Myocyte (in vitro differentiated cells): ENCODE measurements around the gene PRKAR1A. TPM values are rescaled to one million over a fixed set of nuclear protein-coding genes. Genes with fewer than 3 reads are reported as not detected.
"Not testable (repeated sequence)": the region's sequence is repeated elsewhere in the genome, so short reads cannot be mapped to it uniquely, and the experiment has no call there.

Experiments
- DNase-seq: peaks from one replicate; pipeline ENCODE4 v3.0.0-alpha.2; 2012; ENCODE audit warnings: low read depth
- total RNA-seq: library from RNA; depleted of rRNA; stranded (reverse); fragments of >200 nt; gene quantifications from 2 replicates; pipeline ENCODE4 v1.2.3, GENCODE V29; 2014

Gene PRKAR1A
- total RNA-seq, 1 donor from 2014 or later: 567 TPM

DNA sequence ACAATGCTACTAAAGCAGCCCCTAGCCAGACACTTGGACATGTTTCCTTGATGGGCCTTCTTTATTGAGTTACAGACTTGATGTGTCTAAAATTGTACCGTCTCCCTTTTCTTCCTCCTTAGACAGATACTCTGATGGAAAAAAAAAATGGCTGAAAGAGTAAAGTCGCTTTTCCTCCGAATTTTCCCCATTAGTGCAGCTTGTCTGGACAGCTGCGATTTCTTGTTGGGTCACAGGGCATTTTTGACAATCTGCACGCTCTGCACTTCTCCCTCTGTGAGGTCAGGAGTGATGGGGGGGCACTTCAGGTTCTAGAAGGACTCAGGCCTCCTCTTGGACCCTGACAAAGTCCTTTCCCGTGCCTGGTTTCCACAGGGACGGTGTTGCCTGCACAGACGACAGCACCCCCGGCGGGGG lies 968 bp upstream of the PRKAR1A start:
- no peak for DNase-seq

DNA sequence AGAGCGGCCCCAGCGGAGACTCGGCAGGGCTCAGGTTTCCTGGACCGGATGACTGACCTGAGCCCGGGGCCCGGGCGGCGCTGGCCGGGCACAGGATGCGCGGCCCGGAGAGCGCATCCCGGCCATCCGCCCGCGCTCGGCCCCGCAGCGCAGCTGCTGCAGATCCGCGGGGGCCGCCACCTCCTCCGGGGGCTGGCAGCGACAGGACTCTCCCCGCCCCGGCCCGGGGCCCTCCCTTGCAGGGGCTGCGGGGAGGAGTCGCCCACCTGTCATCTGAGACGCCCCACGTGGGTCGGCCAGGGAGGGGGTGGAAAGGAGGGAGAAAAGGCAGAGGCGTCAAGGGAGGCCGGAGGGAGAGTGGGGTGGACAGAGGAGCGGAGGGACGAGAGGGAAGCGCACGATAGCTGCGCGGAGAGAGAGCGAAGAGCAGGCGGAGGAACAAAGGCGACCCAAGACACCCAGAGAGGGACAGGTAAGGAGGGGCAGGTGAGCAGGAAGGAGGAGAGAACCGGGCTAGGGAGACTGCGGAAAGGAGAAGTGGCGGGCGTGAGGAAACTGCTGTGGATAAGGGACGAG lies 471 bp upstream of the PRKAR1A start:
- DNase-seq: peak; percentile 94

DNA sequence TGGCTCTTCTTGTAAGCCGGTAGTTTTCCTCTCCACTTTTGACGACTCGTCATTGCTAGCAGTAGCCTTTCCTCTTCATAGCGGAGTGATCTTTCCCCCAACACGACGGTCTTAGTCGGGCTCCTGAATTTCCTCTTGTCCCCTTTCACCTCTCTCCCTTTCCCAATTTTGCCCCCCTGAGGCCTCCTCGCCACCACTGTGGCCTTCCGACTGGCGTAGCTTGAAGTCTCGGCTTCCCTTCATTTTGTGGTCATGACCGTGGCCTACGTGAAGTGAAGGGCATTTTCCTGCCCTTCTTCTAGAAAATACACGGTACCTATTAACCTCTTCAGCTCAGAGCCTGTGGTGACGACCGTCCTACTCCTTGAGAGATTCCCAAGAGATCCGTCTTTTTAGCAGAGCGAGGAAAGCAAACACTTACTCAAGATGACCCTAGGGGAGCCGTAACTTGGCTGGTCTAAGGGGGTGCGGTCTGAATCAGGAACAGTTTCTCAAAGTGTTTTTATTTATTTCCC lies 787 bp downstream of the PRKAR1A start:
- peak; percentile 56 for DNase-seq

DNA sequence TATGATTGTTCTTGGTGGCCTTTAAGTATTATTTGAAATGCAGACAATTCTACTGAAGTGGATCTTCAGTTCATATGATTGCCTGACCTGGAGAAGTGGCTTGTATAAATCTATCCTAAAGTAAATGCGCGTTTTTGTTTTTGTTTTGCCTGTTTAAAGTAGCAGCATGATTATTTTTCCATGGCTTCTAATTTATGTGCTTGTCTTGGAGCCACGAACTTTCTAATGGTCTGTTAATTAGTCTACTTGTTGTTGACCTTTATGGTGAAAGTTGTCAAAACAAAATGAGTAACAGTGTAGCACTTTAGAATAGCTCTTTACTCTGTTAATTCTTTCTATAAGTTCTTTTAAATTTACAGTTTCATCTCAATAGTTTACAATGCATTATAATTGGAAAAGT lies 1.7 kb downstream of the PRKAR1A start:
- DNase-seq: no peak

DNA sequence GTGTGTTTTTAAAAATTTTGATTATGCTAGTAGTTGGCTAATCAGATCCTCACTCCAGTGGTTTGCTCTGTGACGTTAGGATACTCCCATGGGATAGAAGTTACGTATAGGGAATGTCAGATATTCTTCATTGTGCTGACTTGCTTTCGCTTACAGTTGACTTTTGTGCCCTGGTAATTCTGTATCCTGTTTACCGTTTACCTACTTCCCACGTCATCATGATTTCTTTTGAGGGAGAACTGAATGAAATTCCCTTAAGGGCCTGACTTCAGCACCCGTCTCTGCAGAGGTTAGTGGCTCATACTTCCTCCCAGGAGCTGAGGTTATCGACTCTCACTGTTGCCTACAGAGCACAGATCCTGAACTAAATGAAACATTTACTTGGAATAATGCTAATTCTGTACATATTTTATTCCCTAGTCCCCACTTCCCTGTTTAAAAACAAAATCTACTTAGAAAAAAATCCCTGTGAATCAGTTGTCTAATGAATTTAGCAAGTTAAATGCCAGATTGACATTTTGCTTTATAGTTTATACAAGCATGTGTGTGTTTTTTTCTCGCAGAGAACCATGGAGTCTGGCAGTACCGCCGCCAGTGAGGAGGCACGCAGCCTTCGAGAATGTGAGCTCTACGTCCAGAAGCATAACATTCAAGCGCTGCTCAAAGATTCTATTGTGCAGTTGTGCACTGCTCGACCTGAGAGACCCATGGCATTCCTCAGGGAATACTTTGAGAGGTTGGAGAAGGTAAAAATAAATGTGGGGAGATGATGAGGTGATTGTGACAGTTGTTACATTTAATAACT lies 2.8 kb downstream of the PRKAR1A start:
- DNase-seq: no peak

DNA sequence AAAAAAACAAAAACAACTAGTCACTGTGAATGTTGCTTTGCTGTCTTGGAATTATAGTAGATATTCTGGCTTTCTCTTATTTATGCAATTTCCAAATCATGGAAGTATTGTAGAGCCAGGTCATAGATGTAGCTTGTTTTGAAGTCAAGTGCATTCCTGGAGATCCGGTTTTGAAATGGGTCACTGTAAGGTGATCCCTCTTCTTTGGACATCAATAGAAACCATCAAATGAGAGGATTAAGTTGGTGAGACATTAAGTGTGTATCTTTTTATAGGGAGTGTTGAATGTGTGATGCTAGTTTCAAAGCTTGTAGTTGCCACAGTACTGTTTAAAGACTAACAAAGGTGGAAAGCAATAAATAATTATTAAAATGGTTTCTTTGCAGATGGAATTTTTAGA lies 4.5 kb downstream of the PRKAR1A start:
- no peak for DNase-seq

DNA sequence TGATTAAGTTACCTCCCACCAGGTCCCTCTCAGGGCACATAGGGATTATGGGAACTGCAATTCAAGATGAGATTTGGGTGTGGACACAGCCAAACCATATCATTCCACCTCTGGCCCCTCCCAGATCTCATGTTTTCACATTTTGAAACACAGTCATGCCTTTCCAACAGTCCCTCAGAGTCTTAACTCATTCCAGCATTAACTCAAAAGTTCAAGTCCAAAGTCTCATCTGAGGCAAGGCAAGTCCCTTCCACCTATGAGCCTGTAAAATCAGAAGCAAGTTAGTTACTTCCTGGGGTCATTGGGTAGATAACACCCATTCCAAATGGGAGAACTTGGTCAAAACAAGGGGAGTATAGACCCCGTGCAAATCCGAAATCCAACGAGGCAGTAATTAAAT lies 5.4 kb downstream of the PRKAR1A start:
- DNase-seq: not testable (repeated sequence)

DNA sequence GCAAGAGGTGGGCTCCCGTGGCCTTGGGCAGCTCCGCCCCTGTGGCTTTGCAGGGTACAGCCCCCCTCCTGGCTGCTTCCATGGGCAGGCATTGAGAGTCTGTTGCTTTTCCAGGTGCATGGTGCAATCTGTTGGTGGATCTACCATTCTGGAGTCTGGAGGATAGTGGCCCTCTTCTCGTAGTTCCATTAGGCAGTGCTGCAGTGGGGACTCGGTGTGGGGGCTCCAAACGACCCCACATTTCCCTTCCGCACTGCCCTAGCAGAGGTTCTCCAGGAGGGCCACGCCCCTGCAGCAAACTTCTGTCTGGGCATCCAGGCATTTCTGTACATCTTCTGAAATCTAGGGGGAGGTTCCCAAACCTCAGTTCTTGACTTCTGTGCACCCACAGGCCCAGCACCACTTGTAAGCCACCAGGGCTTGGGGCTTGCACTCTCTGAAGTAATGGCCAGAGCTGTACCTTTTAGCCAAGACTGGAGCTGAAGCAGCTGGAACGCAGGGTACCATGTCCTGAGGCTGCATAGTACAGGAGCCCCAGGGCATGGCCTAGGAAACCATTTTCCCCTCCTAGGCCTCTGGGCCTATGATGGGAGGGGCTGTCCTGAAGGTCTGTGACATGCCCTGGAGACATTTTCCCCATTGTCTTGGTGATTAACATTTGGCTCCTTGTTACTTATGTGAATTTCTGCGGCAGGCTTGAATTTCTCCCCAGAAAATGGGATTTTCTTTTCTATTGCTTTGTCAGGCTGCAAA lies 6.0 kb downstream of the PRKAR1A start:
- DNase-seq: no peak

DNA sequence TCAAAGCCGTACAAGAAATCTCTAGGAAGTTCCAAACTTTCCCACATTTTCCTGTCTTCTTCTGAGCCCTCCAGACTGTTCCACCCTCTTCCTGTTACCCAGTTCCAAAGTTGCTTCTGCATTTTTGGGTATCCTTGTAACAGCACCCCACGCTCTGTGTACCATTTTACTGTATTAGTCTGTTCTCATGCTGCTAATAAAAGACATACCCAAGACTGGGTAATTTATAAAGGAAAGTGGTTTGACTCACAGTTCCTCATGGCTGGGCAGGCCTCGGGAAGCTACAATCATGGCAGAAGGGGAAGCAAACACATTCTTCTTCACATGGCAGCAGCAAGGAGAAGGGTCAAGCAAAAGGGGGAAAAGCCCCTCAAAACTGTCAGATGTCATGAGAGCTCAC lies 6.8 kb downstream of the PRKAR1A start:
- DNase-seq: not testable (repeated sequence)

DNA sequence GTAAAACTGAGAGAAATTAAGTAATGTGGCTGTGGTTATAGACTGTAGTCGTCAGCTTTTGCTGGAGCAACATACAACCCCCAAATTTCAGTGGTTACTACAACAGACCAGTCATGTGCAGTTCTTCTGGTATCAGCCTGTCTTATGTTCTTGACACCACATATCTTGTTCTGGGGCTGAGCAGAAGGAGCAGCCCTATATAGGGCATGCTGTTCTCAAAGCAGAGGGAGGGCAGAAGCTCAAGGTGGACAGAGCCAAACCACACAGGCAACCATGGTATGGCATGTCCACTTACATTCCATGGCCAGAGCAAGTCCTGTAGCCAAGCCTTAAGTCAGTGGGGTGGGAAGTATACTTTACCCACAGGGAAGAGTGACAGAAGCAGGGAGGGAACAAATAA lies 7.7 kb downstream of the PRKAR1A start:
- DNase-seq: peak; percentile 62

DNA sequence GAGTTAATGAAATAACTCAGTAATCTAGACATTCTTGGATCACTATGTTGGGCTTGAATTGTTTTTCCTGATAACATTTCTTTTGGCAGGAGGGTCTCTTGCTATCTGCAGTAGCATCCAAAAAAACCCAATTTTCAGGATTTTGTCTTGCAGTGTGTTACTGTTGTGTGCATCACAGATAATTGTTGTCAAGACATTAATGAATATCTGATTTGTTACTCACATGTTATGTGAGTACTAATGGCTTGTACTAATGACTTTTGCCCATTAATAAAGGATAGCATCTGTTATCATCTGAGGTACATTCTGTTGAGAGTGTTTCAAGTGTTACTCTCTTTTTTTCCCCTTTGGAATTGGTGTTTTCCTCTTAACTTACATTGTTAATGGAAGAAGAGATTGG lies 10.0 kb downstream of the PRKAR1A start:
- DNase-seq: no peak

DNA sequence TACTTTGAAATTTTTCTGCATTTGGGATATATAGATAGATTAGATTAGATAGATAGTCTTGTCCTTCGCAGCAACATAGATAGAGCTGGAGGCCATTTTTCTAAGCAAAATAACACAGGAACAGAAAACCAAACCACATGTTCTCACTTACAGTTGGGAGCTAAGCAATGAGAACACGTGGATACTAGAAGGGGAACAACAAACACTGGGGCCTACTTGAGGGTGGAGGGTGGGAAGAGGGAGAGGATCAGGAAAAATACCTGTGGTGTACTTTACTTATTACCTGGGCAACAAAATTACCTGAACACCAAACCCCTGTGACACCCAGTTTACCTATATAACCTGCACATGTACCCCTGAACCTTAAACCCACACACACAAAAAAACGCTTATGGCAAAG lies 14.3 kb downstream of the PRKAR1A start:
- DNase-seq: no peak

DNA sequence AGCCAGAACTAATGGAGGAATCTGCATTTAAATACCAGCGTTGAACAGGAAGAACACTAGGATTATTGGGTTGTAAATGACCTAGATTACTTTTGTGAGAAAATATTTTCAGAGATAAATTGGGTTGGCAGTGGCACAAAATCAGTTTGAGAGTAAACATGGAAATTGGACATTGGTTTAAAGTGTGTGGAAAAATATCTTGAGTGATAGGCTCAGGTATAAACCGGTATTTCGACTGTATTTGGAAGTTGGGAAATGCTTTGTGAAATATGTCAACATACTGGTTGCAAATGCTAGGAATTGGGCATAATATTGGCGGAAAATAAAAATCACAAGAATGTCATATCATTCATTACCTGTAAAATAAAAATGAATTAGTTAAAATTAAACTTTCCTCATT lies 15.1 kb downstream of the PRKAR1A start:
- no peak for DNase-seq

DNA sequence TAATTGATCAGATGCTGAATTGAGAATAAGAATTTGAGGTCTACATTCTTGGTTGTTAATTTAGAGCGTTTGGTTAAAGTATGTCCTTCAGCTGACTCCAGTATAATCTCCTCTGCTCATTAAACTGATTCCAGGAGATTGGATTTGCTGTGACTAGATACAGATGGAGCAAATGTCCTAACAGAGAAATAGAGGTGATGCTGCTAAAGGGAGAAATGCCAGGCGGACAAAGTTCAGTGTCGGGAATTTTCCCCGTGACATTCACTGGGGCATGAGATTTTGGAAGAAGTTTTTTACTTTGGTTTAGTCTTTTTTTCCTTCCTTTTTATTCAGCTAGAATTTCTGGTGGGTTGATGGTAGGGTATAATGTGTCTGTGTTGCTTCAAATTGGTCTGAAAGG lies 19.0 kb downstream of the PRKAR1A start:
- no peak for DNase-seq

DNA sequence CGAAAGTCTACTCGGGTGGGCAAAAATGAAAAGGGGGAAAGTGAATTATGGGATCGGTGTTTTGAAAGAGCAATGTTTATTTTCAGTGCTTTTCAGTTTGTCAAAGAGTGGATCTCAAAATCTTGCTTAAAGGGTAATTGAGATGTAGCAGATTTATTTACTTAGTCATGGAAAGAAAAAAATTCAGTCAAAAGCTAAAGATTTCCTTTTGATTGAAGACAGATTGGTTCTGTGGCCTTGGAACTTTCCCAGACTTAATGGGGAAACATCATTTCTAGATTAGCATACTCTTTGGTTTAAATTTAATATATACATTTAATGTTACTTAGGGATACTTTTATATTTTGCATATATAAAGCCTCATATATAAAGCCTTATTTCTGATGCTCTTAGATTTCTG lies 20.6 kb downstream of the PRKAR1A start:
- DNase-seq: no peak

DNA sequence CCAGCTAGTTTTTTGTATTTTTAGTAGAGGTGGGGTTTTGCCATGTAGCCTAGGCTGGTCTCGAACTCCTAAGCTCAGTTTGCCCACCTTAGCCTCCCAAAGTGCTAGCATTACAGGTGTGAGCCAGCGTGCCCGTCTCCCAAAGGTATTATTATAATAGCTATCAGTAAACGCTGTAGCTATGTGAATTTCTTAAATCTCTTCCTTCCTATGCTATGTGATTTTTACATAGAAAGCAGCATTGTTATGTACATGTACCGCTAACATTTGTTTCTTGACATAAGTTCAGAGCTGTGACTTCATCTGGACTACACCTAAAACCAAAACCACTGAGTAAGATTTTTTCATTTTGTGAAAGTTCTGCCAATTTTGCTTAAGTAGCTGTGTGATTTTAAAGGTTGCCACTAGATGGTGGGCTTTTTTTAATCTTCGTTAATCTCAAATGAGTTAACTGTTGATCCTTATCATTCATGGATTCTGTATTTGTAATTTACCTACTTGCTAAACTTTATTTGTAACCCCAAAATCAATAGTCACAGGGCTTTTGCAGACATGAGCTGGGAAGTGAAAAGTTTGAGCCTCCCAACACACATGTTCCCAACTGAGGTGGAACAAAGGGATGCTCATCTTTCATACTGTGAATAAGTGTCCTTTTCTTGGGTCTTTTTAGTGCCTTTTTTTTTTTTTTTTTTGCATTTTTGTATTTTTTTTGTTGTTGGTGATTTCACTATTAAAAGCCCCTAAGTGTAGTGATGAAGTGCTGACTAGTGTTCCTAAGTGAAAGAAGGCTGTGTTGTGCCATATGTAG lies 21.9 kb downstream of the PRKAR1A start:
- peak; percentile 47 for DNase-seq

DNA sequence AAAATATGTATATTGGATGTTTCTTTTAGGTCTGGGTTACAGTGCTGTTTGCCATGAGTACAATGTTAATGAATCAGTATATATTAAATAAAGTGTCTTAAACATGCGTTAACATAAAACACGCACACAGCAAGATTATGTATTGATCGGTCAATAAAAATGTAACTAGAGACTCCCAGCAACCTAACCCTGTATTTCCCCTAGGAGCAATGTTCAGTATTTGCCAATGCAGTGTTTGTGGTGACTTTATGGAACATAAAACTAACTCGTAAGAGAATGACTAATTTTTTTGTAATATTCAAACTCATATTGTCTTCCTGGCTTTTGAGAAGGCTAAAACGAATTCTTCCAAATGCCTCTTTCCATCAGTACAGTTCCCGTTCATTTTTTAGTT lies 22.5 kb downstream of the PRKAR1A start:
- DNase-seq: no peak

DNA sequence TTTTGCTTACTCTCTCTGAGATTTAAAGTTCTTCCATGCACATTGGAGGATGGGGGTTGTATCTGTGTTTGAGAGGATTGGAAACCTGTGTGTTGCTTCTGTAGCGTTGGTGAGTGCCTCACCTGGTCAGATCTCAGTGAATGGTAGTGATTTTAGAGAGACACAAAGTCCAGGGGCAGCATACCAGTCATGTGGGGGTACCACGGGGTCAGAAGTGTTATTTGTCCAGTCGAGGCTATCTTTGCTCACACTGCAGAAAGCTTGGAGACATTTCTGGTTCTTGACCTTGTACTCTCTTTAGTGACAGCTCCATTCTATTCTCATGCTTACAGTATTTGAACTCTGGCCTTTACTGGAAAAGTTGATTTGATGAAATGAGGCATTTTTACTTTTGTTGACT lies 23.7 kb downstream of the PRKAR1A start:
- no peak for DNase-seq

DNA sequence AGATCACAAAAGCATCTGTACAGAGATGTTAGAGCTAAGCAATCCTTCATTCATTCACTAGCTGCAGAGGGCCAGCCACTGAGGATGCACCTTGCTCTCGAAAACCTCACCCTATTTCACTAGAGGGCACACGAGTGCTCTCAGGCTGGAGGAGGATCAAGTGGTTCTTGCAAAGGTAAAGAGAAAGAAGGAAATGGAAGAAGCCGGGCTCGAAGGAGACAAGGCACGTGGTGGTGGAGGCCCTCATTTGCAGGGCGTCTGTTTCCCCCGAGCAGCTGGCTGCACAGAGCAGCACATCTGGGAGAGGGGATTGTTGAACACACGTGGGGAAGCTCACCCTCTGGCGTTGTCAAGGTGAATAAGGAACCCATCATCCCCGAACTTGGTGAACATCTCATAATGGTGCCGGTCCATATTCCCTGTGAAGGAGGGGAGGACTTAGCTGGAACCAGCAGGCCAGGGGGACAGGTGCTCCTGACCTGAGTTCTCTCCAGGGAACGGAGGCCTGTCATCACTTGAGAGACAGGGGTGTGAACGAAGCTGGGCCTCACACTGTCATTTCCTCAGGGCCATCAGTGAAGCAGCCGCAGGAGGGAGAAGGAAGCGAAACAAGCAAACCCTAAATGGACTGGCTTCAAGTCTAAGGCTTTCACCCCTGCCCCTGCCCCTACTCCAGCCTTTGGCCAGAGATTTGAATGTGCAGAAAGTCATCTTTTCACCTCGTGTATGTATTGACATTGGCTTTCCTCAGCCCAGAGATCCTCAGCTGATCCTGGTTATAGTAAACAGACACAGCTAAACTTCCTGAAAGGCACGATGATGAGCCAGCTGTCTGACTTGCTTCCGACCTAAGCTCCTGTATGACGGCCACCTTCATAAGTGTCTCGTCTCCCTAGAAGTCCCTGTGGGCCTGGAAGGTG lies 27.6 kb downstream of the PRKAR1A start:
- DNase-seq: no peak

DNA sequence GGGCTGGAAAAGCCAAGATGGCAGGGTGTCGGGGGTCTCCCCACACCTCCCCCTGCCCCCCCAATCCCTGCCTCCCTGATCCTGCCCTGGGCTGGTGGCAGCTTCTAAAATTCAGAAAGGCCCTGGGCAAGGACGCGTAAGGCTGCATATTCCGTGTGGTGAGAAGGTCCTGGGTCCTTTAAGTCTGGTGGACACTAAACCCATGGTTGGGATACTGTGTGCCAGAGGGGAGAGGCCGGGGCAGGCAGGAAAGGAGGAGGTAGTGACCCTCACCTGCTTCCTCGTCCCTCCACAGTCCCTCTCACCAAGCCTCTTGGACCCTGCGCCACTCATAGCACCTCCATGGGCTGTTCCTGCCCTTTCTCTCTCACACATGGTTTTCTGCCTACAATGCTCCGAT lies 28.8 kb downstream of the PRKAR1A start:
- no peak for DNase-seq
